Left ventricle myocardium inferior (tissue), 1 donor: ENCODE results near the gene PRSS22. TPM values are rescaled to one million over a fixed set of nuclear protein-coding genes. Genes with fewer than 3 reads are reported as not detected.

Source experiments
- DNase-seq: peaks from one replicate; pipeline ENCODE4 v3.0.0-alpha.2; 2020
- H3K27ac ChIP-seq: fragments of 200-600 bp; replicated peaks from 2 replicates; pipeline ENCODE4 v1.8.0; 2021
- H3K27me3 ChIP-seq: fragments of 200-600 bp; 2 replicates; pipeline ENCODE4 v1.8.0; 2021; ENCODE audit warnings: low read depth
- H3K36me3 ChIP-seq: fragments of 200-600 bp; 2 replicates; pipeline ENCODE4 v1.8.0; 2021
- H3K4me1 ChIP-seq: fragments of 200-600 bp; 2 replicates; pipeline ENCODE4 v1.8.0; 2021
- H3K4me3 ChIP-seq: fragments of 200-600 bp; 2 replicates; pipeline ENCODE4 v1.8.0; 2021; ENCODE audit warnings: mild to moderate bottlenecking, moderate library complexity
- H3K9me3 ChIP-seq: fragments of 200-600 bp; replicated peaks from 2 replicates; pipeline ENCODE4 v1.8.0; 2021
- intact Hi-C: fragments of 100-400 bp; cut with micrococcal nuclease; formaldehyde crosslinking; loops from one replicate; pipeline ENCODE4 v1.11.0; 2022
- total RNA-seq: library from RNA; stranded (reverse); fragmentation: NEBNext Ultra II Directional; extraction: Animal tissue kit (Norgen Biotek cat#: 25700); gene quantifications from one replicate; pipeline ENCODE4 v1.2.1, GENCODE V29; 2021
- TF ChIP-seq, protein P1 (sequence below): fragments of 200-600 bp; IDR thresholded peaks from 2 replicates; pipeline ENCODE4 v1.8.0; 2021; ENCODE audit warnings: antibody characterized with exemption, mild to moderate bottlenecking, borderline replicate concordance
- donor health status: DM: no; HTN: yes; CAD: no; lungs with severe emphysema.

PRSS22 gene
- total RNA-seq, 1 donor from 2014 or later: not detected

DNA sequence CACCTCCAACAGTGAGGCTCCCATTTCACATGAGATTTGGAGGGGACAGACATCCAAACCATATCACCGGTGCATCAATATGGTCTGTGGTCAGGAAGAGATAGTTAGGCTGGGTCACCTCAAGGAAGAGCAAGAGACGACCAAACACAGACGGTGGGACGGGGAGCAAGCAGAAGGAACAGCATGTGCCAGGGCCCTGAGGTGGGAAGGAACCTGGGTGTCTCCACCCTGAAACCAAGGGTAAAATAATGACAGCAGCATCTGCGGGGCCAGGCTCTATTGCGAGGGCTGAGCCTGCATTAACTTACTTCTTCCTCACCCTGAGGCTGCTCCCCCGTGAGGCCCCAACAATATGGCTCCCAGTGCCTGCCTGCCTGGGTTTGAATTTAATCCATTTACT lies 49.8 kb downstream of the PRSS22 start:
- Histone ChIP-seq H3K27me3 (peaks cover 68% of the 10 kb centered on the region), H3K9me3 (peaks cover 20% of the 10 kb centered on the region), H3K36me3 (no peaks in the 10 kb centered on the region), H3K4me1 (peaks cover 7% of the 10 kb centered on the region), H3K4me3 (no peak overlapping the region), H3K27ac (no peak overlapping the region)
- intact Hi-C loops: no loop called here
- no peak for DNase-seq
- TF ChIP-seq, protein P1, sequence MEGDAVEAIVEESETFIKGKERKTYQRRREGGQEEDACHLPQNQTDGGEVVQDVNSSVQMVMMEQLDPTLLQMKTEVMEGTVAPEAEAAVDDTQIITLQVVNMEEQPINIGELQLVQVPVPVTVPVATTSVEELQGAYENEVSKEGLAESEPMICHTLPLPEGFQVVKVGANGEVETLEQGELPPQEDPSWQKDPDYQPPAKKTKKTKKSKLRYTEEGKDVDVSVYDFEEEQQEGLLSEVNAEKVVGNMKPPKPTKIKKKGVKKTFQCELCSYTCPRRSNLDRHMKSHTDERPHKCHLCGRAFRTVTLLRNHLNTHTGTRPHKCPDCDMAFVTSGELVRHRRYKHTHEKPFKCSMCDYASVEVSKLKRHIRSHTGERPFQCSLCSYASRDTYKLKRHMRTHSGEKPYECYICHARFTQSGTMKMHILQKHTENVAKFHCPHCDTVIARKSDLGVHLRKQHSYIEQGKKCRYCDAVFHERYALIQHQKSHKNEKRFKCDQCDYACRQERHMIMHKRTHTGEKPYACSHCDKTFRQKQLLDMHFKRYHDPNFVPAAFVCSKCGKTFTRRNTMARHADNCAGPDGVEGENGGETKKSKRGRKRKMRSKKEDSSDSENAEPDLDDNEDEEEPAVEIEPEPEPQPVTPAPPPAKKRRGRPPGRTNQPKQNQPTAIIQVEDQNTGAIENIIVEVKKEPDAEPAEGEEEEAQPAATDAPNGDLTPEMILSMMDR: no peak

DNA sequence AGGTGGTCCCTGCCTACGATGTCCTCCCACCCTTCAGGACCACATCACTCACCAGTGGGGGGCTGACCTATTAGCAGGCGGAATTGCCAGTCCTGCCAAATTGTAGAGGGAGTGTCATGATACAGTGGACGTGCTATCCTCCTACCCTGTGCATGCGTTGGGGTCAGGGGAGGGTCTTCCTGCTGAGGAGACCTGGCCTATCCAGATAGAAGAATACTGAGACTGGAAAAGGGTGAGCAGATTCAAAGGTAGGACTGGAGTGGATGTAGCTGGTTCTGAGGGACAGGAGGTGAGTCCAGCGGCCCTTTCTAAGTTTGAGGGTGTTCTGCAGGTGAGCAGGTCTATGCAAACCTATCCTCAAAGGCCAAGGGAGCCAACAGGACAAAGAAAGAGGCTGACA lies 51.7 kb downstream of the PRSS22 start:
- H3K9me3 ChIP-seq: peaks cover 24% of the 10 kb centered on the region
- intact Hi-C loops: no loop called here
- TF ChIP-seq, protein P1: no peak
- no peak overlapping the region for H3K4me3 ChIP-seq
- peaks cover 49% of the 10 kb centered on the region for H3K27me3 ChIP-seq
- no peaks in the 10 kb centered on the region for H3K36me3 ChIP-seq
- H3K27ac ChIP-seq: no peak overlapping the region
- no peaks in the 10 kb centered on the region for H3K4me1 ChIP-seq
- no peak for DNase-seq

DNA sequence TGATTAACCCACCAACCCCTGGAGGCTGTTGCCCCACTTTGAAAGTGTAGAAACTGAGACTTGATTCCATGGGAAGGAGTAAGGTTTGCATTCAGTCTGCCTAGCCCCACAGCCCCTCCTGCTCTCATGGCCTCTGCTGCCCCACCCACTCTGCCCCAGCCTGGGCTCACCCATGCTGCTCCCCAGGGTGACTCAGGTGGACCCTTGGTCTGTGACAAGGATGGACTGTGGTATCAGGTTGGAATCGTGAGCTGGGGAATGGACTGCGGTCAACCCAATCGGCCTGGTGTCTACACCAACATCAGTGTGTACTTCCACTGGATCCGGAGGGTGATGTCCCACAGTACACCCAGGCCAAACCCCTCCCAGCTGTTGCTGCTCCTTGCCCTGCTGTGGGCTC lies 53.2 kb downstream of the PRSS22 start:
- intact Hi-C loops: no loop called here
- peaks cover 47% of the 10 kb centered on the region for H3K27me3 ChIP-seq
- H3K9me3 ChIP-seq: peaks cover 24% of the 10 kb centered on the region
- TF ChIP-seq, protein P1: no peak
- H3K27ac ChIP-seq: no peak overlapping the region
- no peaks in the 10 kb centered on the region for H3K4me1 ChIP-seq
- no peak for DNase-seq
- no peak overlapping the region for H3K4me3 ChIP-seq
- no peaks in the 10 kb centered on the region for H3K36me3 ChIP-seq

DNA sequence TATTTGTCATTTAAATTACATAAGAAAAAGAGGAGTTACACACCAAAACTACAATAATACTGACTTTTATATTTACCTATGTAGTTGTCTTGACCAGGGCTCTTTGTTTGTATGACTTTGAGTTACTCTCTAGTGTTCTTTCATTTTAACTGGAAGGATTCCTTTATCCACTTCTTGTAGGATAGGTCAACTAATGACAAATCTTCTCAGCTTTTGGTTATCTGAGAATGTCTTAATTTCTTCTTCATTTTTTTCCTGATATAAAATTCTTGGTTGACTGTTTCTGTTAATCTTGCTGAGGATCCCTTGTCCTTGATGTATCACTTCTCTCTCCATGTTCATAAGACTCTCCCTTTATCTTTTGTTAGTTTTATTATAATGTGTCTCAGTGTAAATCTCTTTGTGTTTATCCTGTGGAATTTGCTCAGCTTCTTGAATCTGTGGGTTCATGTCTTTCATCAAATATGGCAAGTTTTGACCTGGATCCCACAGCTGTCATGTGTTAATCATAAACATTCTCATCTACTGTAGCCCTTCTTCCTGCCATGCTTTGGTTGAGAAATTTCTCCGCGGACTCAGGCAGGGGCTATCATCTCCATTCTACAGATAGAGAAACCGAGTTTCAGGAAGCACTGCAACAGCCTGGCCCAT lies 54.3 kb downstream of the PRSS22 start:
- Histone ChIP-seq H3K4me1 (no peaks in the 10 kb centered on the region), H3K4me3 (no peak overlapping the region), H3K9me3 (peaks cover 24% of the 10 kb centered on the region), H3K36me3 (no peaks in the 10 kb centered on the region), H3K27ac (no peak overlapping the region), H3K27me3 (peaks cover 58% of the 10 kb centered on the region)
- intact Hi-C loops: no loop called here
- TF ChIP-seq, protein P1: no peak
- DNase-seq: no peak

Other genes with a start within 250 kb of the PRSS22 start
- 10.2 TPM for gene KCTD5, start 175.6 kb downstream of the PRSS22 start, total RNA-seq
- 0.11 TPM for gene PRSS27, start 137.9 kb downstream of the PRSS22 start, total RNA-seq
- gene SRRM2, start 105.5 kb downstream of the PRSS22 start, total RNA-seq: 251 TPM
- 304 TPM for gene ELOB, start 80.9 kb downstream of the PRSS22 start, total RNA-seq
- not detected for gene PRSS33, start 70.6 kb downstream of the PRSS22 start, total RNA-seq
- gene PRSS41, start 59.7 kb downstream of the PRSS22 start, total RNA-seq: not detected
- not detected for gene PRSS21, start 40.9 kb downstream of the PRSS22 start, total RNA-seq
- 0.27 TPM for gene ZG16B, start 27.9 kb downstream of the PRSS22 start, total RNA-seq
- 23.2 TPM for gene FLYWCH2, start 25.0 kb upstream of the PRSS22 start, total RNA-seq
- 35.7 TPM for gene FLYWCH1, start 53.8 kb upstream of the PRSS22 start, total RNA-seq
- gene KREMEN2, start 106.1 kb upstream of the PRSS22 start, total RNA-seq: not detected
- 9.2 TPM for gene PAQR4, start 111.2 kb upstream of the PRSS22 start, total RNA-seq
- 1.3 TPM for gene PKMYT1, start 122.3 kb upstream of the PRSS22 start, total RNA-seq
- gene CLDN9, start 154.8 kb upstream of the PRSS22 start, total RNA-seq: 1.2 TPM
- gene CLDN6, start 160.0 kb upstream of the PRSS22 start, total RNA-seq: not detected
- gene TNFRSF12A, start 162.2 kb upstream of the PRSS22 start, total RNA-seq: 66.2 TPM
- 48.5 TPM for gene HCFC1R1, start 165.8 kb upstream of the PRSS22 start, total RNA-seq
- 9.1 TPM for gene THOC6, start 165.9 kb upstream of the PRSS22 start, total RNA-seq
- 0.05 TPM for gene BICDL2, start 178.8 kb upstream of the PRSS22 start, total RNA-seq
- 1.2 TPM for gene MMP25, start 188.4 kb upstream of the PRSS22 start, total RNA-seq
- gene IL32, start 207.5 kb upstream of the PRSS22 start, total RNA-seq: 36.3 TPM
- not detected for gene ZSCAN10, start 241.1 kb upstream of the PRSS22 start, total RNA-seq